ENCODE data around the gene MMRN2. TPM values are rescaled to one million over a fixed set of nuclear protein-coding genes. Genes with fewer than 3 reads are reported as not detected.

MMRN2 gene
- total and polyA plus RNA-seq, 4 donors = 10.2 to 55.3 (median 29.0) TPM

- peak; percentile 84 to 92 (median 88) for DNase-seq
- 6 to 11% methylated on average over 55 to 66 of the region's 66 CpGs for WGBS, 2 donors
- peaks cover 0 to 44% (median 33%) of the 10 kb centered on the region in 5 donors for H3K4me1 ChIP-seq (ENCODE audit: control insufficient read depth in 5 of 5, insufficient read depth in 5 of 5, low read length in 5 of 5)
- peaks cover 0 to 13% (median 6%) of the 10 kb centered on the region in 3 donors for H3K27me3 ChIP-seq (ENCODE audit: control insufficient read depth in 3 of 3, insufficient read depth in 3 of 3, low read length in 2 of 3)
- H3K36me3 ChIP-seq (ENCODE audit: control insufficient read depth in 4 of 4, insufficient read depth in 4 of 4, low read length in 4 of 4) = no peaks in the 10 kb centered on the region
- ATAC-seq (ENCODE audit: insufficient read depth, low FRiP score) = peak; percentile 89
- peak overlapping the region; percentile 26 to 90 for H3K9ac ChIP-seq (ENCODE audit: insufficient read depth in 1 of 2, low read length in 2 of 2)
- TF ChIP-seq CTCF (IDR thresholded peaks at IDR 0.05; ENCODE audit: control extremely low read depth, extremely low read depth) = no peak
- H3K4me3 ChIP-seq = peak overlapping the region; percentile 53
- H3K9me3 ChIP-seq (ENCODE audit: control insufficient read depth in 4 of 4, insufficient read depth in 3 of 4, low read length in 3 of 4) = no peaks in the 10 kb centered on the region
- peak overlapping the region; percentile 83 to 98 for H3K27ac ChIP-seq (ENCODE audit: low read depth in 1 of 2, low read length in 1 of 2)
Measured at GRCh38 chr10:86971232-86971991, 14.0 kb upstream of the MMRN2 start.

GRCh38 chr10:86970982-86971231, 13.5 kb upstream of the MMRN2 start:
- H3K27me3 ChIP-seq (ENCODE audit: control insufficient read depth in 3 of 3, insufficient read depth in 3 of 3, low read length in 2 of 3) = peaks cover 0 to 13% (median 6%) of the 10 kb centered on the region in 3 donors
- H3K36me3 ChIP-seq (ENCODE audit: control insufficient read depth in 4 of 4, insufficient read depth in 4 of 4, low read length in 4 of 4) = no peaks in the 10 kb centered on the region
- DNase-seq = no peak
- H3K9ac ChIP-seq (ENCODE audit: insufficient read depth in 1 of 2, low read length in 2 of 2) = peak overlapping the region; percentile 86 to 90
- peak overlapping the region; percentile 53 for H3K4me3 ChIP-seq
- WGBS, 2 donors = 0 to 1% methylated on average over 20 of the region's 20 CpGs
- no peak for TF ChIP-seq CTCF (IDR thresholded peaks at IDR 0.05; ENCODE audit: control extremely low read depth, extremely low read depth)
- ATAC-seq (ENCODE audit: insufficient read depth, low FRiP score) = peak; percentile 10
- peak overlapping the region; percentile 83 to 98 for H3K27ac ChIP-seq (ENCODE audit: low read depth in 1 of 2, low read length in 1 of 2)
- H3K9me3 ChIP-seq (ENCODE audit: control insufficient read depth in 4 of 4, insufficient read depth in 3 of 4, low read length in 3 of 4) = no peaks in the 10 kb centered on the region
- peaks cover 0 to 49% (median 35%) of the 10 kb centered on the region in 5 donors for H3K4me1 ChIP-seq (ENCODE audit: control insufficient read depth in 5 of 5, insufficient read depth in 5 of 5, low read length in 5 of 5)

DNA sequence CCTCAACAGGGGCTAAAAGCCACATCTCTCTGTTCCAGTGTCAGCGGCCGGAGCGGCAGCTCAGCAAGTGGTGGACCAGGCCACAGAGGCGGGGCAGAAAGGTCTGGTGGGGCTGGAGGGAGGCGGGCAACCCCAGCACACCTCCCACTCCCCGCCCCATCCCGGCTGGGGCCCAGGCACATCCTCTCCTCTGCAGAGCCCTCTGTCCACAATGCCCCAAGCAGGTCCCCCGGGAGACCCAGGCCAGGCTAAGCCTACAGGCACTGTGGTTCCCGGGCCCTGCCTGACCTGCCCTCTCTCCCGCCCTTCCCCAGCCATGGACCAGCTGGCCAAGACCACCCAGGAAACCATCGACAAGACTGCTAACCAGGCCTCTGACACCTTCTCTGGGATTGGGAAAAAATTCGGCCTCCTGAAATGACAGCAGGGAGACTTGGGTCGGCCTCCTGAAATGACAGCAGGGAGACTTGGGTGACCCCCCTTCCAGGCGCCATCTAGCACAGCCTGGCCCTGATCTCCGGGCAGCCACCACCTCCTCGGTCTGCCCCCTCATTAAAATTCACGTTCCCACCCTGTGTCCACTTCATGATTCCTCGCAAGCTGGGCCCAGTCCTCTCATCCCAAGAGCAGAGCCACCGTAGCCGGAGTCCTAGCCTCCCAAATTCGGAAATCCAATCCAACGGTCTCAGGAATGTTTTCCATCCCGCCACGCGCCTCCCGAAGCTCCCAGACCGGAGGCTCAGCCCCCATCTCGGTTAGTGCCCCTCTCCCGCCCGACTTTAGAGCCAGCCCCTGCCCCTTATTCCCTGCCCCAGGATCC, 13.0 kb upstream of the MMRN2 start:
- DNase-seq (peak in 1 of 3 donors; percentile 77), ATAC-seq (ENCODE audit: insufficient read depth, low FRiP score) (peak; percentile 31)

More for the DNA sequence above, 13.0 kb upstream of the MMRN2 start:
- WGBS, 2 donors = 16 to 34% methylated on average over 29 to 30 of the region's 30 CpGs
- Histone ChIP-seq H3K4me3 (peak overlapping the region; percentile 53), H3K9me3 (ENCODE audit: control insufficient read depth in 4 of 4, insufficient read depth in 3 of 4, low read length in 3 of 4) (no peaks in the 10 kb centered on the region), H3K9ac (ENCODE audit: insufficient read depth in 1 of 2, low read length in 2 of 2) (peak overlapping the region; percentile 86 to 90), H3K27ac (ENCODE audit: low read depth in 1 of 2, low read length in 1 of 2) (peak overlapping the region; percentile 83 to 98), H3K4me1 (ENCODE audit: control insufficient read depth in 5 of 5, insufficient read depth in 5 of 5, low read length in 5 of 5) (peaks cover 0 to 51% (median 35%) of the 10 kb centered on the region in 5 donors), H3K36me3 (ENCODE audit: control insufficient read depth in 4 of 4, insufficient read depth in 4 of 4, low read length in 4 of 4) (no peaks in the 10 kb centered on the region), H3K27me3 (ENCODE audit: control insufficient read depth in 3 of 3, insufficient read depth in 3 of 3, low read length in 2 of 3) (peaks cover 0 to 13% (median 6%) of the 10 kb centered on the region in 3 donors)
- TF ChIP-seq CTCF (IDR thresholded peaks at IDR 0.05; ENCODE audit: control extremely low read depth, extremely low read depth) = no peak

Measured in lung (tissue), 12 donors.